ENCODE results near the gene PPIF.

The PPIF gene

GRCh38 chr10:79384773-79385391, 37.6 kb downstream of the PPIF start:
- DNase-seq: no peak

- DNase-seq: no peak
Observed at GRCh38 chr10:79385392-79385795, 38.1 kb downstream of the PPIF start.

- DNase-seq: no peak
Observed at GRCh38 chr10:79385804-79386531, 38.7 kb downstream of the PPIF start.

DNA sequence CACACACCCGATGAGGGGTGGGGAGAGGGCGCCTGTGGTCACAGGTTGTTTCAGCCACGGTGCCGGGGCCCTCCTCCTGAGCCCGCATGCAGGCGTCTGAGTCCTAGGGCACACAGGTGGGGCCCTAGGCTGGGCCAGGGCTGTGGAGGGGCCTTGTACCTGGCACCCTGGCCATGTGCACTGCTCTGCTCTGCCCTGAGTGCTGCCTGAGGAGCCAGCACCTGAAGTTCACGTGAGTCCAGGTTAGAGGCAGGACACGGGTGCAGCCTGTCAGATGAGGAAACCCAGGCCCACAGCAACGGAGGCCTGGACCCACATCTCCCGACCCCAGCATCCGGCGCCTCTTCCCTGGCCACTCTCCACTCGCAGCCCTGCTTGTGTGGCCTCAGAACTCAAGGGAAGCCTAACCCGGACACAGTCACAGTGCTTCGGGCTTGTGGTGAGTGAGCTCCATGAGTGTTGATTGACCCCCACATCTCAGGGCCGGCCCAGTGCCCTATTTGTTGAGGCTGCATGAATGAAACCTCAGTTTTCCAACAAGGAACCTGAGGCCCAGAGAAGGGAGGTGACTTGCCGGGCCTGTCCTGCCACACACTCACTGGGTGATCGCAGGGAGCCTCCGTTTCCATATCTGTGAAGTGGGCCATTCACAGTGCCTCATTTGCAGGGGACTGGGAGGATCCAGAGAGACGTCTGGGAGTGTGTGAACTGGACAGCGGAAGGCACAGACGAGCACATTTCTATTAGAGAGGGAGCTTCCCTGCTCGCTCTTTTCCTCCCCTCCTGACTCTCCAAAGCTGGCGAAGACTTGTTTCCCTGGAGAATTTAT, 39.6 kb downstream of the PPIF start:
- DNase-seq: no peak

DNA sequence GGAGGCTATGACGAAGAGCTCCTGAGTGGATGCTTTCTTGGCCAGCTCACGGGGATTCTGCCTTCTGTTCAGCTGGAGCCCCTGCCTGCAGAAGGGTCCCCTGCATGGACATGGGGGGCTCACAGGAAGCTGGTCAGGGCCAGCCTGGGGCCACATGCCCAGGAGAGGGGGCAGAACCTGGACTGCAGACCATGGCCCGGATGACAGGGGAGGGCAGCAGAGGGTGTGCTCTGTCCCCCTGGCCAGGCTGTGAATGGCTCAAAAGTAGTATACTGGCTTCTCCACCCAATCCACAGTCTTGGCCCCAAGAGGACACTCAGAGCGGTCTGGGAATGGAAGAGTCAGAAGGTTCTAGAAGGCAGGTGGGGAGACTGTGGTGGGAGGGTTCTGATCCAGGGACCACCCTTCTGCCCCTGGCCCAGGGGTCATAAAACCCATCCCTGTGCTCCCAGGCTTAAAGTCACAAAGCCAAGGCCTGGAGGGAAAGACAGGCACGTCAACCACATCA, 40.3 kb downstream of the PPIF start:
- no peak for DNase-seq

DNA sequence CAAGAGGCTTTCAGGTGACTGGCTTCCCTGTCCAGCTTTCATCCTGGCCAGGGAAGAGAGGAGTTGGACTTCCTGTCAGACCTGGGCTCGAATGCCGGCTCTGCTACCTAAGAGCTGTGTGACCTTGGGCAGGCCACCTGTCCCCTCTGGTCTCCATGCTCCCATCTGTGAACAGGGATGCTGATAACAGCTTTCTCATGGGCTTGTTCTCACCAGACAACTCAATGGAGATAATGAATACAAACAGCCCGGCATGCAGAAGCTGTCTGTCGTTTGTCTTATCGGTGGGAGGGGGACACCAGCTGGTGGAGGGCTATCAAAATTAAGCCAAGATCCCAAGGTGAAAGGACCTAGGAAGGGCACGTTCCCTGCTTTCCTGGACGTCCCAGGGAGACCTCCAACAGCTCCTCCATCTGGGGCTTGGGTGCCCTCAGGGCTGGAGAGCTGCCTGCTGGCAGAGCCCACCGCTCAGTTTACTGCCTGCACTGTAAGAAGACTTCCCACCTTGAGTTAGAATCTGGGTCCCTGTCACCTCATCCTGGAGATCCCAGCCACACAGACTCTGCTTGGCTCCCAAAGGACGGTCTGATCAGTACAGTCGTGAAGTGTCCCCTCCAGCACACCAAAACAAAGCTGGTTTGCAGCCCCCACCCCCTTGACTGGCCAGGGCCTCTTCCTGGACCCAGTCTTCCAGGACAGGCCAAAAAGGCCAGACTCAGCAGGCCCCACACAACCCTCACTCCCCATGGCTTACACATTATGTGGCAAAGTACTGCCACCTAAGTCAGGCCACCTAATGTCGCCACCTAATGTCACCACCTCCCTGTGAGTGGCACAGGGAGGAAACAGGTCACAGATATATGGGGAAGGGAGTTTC, 40.9 kb downstream of the PPIF start:
- no peak for DNase-seq

DNA sequence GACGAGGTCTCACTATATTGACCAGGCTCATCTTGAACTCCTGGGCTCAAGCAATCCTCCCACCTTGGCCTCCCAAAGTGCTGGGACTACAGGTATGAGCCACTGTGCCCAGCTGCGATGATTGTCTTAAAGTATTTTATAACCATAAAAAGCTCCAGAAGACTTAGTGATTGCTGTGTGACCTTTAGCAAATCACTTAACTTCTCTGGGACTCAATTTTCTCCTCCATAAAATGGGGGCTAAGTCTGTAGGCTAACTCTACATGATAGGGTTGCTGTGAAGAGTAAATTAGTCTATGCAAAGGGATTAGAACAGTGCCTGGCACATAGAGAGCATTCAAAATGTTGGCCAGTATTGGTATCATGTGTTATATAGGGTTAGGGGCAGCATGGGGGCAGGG, 42.8 kb downstream of the PPIF start:
- DNase-seq: no peak

- peak in 2 of 56 donors; percentile 46 for DNase-seq
Observed at GRCh38 chr10:79390551-79391229, 43.4 kb downstream of the PPIF start.

DNA sequence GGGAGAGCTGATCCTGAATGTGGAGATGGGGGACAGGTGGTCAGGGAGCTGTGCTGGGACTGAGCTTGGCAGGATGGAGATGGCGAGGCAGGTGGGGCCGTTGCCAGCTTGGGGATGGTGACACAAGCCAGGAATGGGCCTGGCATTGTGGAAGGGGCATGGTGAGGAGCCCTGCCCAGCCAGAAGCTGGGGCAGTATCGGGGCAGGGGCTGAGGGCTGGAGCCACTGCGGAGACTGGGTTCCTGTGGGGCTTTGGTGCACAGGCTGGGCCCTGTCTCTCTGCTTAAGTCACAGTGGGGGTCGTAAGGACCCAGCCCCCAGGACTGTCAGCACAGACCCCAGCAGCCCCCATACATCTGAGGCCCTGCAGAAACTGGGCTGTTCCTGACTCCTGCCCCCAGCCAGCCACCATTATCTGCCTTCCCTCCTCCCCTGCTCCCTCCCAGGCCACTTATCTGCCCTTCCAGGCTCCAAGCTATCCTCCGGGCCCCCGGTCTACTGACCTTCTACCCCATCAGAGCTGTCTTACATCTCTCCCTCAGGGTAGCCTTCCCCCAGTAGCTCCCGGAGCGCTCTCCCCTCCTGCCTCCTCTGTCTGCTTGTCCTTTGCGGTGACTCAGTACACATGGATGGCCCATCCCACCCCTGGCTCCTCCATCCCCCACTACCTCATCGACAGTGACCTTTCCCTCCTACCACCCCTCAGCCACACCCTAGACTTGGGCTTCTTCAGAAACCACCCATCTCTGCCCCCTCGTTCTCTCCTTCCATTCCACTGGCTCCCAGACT, 44.2 kb downstream of the PPIF start:
- DNase-seq: no peak

- DNase-seq: no peak
Observed at GRCh38 chr10:79392020-79392398, 44.7 kb downstream of the PPIF start.

GRCh38 chr10:79392506-79393176, 45.4 kb downstream of the PPIF start:
- no peak for DNase-seq

DNA sequence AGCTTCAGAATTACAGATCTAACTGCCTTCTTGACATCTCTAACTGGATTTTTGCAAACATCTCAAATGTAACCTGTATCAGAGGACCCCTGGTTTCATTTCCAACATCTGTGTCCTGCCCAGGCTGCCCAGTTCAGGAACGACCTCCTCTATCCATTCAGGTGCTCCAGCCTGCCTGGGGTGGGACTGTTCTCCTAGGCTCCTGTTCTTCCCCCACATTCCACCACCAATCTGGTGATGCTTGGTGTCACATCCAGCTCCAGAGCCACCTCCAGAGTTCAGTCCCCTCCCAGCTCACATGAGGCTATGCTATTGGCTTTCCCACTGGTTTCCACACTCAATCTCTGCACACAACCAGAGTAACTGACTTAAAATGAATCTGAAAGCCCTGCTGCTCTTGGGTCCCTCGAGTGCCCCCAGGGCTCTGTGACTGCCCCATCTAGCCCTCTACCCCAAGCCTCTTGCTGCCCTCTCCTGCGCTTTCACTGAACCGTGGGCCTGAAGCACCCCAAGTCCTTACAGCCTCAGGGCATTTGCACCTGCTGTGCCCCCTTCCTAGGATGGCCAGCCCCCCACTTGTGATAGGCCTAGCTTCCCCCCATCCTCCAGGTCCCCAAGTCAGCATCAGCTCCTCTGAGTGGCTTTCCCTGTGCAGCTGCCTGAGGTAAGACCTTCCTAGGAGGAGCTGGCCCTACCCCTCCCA, 46.1 kb downstream of the PPIF start:
- no peak for DNase-seq

DNA sequence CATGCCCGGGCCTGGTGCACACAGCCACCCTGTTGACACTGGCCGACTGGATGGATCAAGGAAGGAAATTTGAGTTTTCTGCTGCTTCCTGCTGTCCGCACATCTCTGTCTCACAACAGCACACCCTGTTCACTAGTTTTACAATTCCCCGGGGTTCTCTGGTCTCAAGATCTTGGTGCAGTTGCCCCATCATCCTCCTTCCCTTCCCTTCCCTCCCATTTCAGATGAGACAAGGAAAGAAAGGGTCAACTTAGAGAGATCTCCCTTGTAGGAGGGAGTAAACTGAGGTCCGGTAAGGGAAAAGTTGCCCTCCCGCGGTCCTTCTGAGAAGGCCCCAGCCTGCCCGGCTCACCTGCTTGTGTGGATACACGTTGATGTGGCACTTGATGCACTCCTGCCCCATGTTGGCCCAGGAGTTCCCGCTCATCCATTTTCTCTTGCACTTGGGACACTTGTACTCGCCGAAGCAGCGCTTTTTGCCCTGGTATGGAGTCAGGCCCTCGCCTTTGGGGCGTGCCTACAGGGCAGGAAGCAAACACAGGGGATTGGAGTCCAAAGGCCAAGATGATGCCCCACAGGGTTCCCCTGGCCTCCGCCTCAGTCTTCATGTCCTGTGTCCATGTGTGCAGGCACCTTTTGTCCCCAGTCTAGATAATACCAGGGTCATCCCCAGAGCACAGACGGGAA, 46.8 kb downstream of the PPIF start:
- no peak for DNase-seq

DNA sequence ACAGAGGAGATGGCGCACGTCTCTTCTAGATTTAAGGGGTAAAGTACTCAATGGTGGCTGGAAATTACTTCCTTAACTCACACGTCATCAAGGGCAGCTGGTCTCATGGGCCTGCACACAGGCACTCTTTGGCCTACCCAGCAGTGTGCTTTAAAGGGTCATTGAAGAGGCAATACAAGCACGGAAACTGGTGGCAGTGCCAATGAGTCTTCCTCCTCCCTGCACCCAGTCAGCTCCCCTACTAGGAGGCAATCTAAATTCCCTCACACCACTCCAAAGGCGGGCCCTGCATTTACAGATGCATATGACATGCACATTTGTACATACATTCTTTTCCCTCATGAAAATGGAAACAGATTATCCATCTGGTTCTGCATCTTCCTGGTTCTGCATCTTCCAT, 47.4 kb downstream of the PPIF start:
- DNase-seq: no peak

DNA sequence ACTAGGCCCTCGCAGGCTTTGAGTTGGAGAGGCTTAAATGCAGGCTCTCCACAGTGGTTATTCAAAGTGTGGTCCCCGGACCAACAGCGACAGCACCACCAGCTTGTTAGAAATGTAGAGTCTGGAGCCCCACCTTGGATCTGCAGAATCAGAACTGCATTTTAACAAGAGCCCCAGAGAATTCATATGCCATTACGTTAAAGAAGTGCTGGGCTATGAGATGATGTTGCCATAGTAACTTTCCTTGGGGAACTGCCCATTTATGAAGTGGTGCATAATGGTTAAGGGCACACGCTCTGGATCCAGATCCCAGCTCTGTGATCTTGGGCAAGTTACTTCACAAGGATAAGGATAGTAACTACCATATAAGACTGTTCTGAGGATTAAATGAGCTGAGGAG, 49.3 kb downstream of the PPIF start:
- DNase-seq: no peak

DNA sequence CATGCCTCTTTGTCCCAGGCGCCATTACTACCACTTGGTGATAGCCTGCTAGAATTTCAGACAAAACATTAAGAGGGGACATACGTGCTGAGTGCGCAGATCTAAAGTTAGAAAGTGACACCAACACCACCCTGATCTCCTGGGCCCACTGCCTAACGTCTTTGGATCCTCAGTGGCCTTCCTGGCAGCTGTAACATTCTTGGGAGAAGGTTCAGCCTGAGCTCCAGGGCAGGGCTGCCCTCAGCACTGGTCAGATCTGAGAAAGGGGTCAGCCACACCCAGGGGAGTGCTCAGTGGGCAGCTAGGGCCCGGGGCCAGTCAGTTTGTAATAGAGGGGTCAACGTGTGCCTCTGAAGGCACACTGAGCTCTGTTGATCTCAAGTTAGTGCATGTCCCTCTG, 49.8 kb downstream of the PPIF start:
- no peak for DNase-seq

GRCh38 chr10:79397575-79398303, 50.5 kb downstream of the PPIF start:
- DNase-seq: no peak

Measured in amygdala (tissue), 56 donors.